Measurements from ENCODE around the gene PAPPA.

The PAPPA gene

DNA sequence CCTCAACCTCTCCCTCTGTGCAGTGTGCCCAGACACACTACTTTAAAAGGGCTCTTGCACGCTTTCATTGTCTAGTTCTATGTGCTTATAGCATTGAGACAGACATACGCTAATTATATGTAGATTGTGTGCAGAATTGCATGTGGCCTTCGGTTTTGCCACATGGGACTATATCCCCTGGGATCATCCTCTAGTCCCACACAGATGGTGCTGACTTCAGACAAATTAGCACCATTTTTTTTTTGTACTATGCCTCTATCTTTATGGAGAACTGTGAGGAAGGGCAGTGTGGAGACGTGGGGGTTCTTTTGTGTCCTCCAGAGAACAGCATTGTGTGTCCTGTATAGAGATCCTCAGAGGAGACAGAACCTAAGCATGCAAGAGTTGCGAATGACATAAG, 29.3 kb downstream of the PAPPA start:
- no peak overlapping the region for H3K27ac ChIP-seq (ENCODE audit: low read depth, low read length)
- H2AFZ ChIP-seq (ENCODE audit: low read length, unreplicated experiment): no peak overlapping the region
- H3K36me3 ChIP-seq (ENCODE audit: insufficient read depth, low read length): peaks cover 9% of the 10 kb centered on the region; the same call in 1 of the 2 replicates
- H3K4me3 ChIP-seq (ENCODE audit: low read depth, low read length): no peak overlapping the region
- peaks cover 10% of the 10 kb centered on the region for H3K4me1 ChIP-seq (ENCODE audit: control insufficient read depth, insufficient read depth, low read length, unreplicated experiment)
- no peaks in the 10 kb centered on the region for H3K79me2 ChIP-seq (ENCODE audit: control insufficient read depth, insufficient read depth, low read length, unreplicated experiment)
- no peaks in the 10 kb centered on the region for H3K27me3 ChIP-seq (ENCODE audit: insufficient read depth, low read length)

DNA sequence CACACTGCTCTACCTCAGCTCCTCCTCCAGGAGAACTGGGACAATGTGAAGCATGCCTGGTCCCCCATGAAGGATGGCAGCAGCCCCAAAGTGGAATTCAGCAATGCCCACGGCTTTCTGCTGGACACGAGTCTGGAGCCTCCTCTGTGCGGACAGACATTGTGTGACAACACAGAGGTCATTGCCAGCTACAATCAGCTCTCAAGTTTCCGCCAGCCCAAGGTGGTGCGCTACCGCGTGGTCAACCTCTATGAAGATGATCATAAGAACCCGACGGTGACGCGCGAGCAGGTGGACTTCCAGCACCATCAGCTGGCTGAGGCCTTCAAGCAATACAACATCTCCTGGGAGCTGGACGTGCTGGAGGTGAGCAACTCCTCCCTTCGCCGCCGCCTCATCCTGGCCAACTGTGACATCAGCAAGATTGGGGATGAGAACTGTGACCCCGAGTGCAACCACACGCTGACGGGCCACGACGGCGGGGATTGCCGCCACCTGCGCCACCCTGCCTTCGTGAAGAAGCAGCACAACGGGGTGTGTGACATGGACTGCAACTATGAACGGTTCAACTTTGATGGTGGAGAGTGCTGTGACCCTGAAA, 34.1 kb downstream of the PAPPA start:
- peaks cover 21% of the 10 kb centered on the region for H3K4me1 ChIP-seq (ENCODE audit: control insufficient read depth, insufficient read depth, low read length, unreplicated experiment)
- no peak overlapping the region for H3K27ac ChIP-seq (ENCODE audit: low read depth, low read length)
- H3K36me3 ChIP-seq (ENCODE audit: insufficient read depth, low read length): peaks cover 23% of the 10 kb centered on the region
- H3K27me3 ChIP-seq (ENCODE audit: insufficient read depth, low read length): no peaks in the 10 kb centered on the region
- no peak overlapping the region for H3K4me3 ChIP-seq (ENCODE audit: low read depth, low read length)
- H3K79me2 ChIP-seq (ENCODE audit: control insufficient read depth, insufficient read depth, low read length, unreplicated experiment): peaks cover 3% of the 10 kb centered on the region
- H2AFZ ChIP-seq (ENCODE audit: low read length, unreplicated experiment): no peak overlapping the region

DNA sequence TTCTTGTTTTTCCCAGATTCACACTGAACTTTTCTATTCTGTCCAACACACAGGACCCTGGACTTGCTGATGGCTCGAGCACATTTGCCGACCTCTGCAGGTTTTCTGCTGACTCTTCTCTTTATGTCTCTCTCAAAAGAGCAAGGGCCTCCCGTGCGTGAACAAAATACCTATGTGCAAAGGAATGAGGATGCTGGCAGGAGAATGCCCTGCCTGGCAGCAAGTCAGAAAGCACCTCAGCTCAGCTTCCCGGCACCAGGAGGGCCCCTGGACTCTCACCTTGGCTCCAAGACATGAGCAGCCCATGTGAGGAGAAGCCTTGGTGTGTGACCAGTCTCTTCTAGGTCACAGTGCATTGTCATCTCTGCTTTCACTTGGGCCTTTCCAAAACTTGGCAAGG, 36.1 kb downstream of the PAPPA start:
- Histone ChIP-seq H3K36me3 (ENCODE audit: insufficient read depth, low read length) (peaks cover 23% of the 10 kb centered on the region), H3K27me3 (ENCODE audit: insufficient read depth, low read length) (no peaks in the 10 kb centered on the region), H2AFZ (ENCODE audit: low read length, unreplicated experiment) (no peak overlapping the region), H3K79me2 (ENCODE audit: control insufficient read depth, insufficient read depth, low read length, unreplicated experiment) (peaks cover 3% of the 10 kb centered on the region), H3K4me3 (ENCODE audit: low read depth, low read length) (no peak overlapping the region), H3K27ac (ENCODE audit: low read depth, low read length) (no peak overlapping the region; the same call in 1 of the 2 replicates), H3K4me1 (ENCODE audit: control insufficient read depth, insufficient read depth, low read length, unreplicated experiment) (peaks cover 40% of the 10 kb centered on the region)

DNA sequence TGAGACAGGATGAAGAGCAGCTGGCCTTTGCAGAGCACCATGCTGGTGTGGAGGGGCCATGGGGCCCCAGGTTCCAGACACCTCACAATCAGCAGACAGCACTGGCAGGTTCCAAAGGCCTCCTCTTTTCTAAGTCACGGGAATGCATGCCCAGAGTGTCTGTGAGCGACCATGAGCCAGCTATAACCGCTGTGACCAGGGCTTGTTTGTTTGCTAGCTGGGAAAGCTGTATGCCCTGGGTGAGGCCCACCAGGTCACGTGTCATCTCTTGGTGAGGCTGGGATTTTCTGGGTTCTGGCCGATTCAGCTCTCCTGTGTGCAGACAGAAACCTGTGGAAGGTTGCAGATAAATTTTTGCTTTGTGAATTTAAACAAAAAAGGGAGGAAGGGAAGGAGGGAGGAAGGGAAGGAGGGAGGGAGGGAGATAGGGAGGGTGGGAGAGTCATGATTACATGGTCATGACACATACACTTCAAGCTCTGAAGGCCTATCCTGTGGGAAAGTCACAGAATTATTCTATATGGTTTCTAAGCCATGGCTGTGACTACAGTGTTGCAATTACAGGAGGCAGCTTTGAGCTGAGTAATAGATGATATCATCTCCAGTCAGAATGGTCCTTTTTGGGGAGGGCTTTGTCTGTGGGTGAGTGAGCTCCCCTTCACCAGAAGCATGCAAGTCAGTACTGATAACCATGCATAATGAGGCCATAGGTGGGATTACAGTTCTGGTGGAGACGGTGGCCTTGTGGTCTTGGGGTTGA, 37.2 kb downstream of the PAPPA start:
- Histone ChIP-seq H3K4me3 (ENCODE audit: low read depth, low read length) (no peak overlapping the region), H3K36me3 (ENCODE audit: insufficient read depth, low read length) (peaks cover 23% of the 10 kb centered on the region), H3K4me1 (ENCODE audit: control insufficient read depth, insufficient read depth, low read length, unreplicated experiment) (peaks cover 40% of the 10 kb centered on the region), H3K27ac (ENCODE audit: low read depth, low read length) (peak overlapping the region; percentile 76), H2AFZ (ENCODE audit: low read length, unreplicated experiment) (no peak overlapping the region), H3K27me3 (ENCODE audit: insufficient read depth, low read length) (no peaks in the 10 kb centered on the region), H3K79me2 (ENCODE audit: control insufficient read depth, insufficient read depth, low read length, unreplicated experiment) (peaks cover 7% of the 10 kb centered on the region)

DNA sequence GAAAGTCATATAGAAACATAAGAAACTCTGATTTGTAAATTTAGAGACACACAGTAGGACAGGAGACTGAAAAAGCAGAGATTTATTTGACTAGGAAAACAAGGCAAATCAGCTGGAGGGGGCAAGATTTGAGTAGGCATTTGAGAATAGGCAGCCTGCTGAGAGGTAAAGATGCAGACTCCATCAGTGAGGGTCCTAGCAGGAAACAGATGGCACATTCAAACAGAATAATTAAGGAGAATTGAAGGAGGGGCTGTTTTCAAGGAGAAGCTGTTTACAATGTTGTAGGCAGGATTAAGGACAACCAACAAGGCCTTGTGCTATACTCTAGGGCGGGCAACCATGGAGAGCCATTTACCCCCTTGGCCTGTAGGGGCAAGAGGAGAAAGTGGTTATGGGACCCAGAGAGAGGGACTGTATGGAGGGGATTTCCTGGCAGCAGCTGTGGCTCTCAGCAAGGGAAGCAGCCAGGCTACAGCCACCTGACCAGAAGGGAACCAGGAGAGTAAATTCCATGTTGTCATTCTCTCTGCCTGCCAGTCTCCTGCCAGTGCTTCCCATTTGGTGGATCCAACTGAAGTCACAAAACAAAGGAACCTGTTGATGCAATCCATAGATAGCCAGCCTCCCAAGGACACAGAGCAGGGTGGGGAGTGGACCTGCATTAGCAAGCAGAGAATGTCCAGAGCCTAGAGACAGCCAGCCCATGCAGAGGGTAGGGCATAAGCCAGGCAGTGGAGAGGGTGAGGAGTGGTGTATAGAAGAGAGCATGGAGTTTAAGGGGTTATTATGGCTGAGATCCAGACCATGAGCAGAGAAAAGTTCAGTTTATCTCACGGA, 38.2 kb downstream of the PAPPA start:
- Histone ChIP-seq H3K36me3 (ENCODE audit: insufficient read depth, low read length) (peaks cover 23% of the 10 kb centered on the region), H3K79me2 (ENCODE audit: control insufficient read depth, insufficient read depth, low read length, unreplicated experiment) (peaks cover 7% of the 10 kb centered on the region), H3K4me3 (ENCODE audit: low read depth, low read length) (no peak overlapping the region), H2AFZ (ENCODE audit: low read length, unreplicated experiment) (no peak overlapping the region), H3K27me3 (ENCODE audit: insufficient read depth, low read length) (no peaks in the 10 kb centered on the region), H3K27ac (ENCODE audit: low read depth, low read length) (peak overlapping the region; percentile 76), H3K4me1 (ENCODE audit: control insufficient read depth, insufficient read depth, low read length, unreplicated experiment) (peaks cover 41% of the 10 kb centered on the region)

DNA sequence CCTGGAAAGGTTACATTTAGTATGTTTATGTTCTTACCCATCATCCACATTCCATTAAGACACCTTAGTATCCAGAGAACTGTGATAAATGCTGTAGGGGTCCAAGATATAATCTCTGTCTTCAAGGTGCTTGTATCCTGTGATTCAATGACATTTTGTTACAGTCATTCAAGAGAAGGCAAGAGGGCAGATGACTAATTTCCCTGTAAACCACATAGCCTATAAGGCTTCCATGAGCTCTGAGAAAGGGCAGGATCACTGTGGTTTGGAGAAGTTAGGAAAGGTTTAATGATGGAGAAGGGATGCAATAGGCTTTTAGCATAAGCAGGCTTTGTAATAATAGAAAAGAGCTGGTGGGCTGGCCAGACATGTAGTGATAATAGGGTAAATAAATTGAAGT, 40.0 kb downstream of the PAPPA start:
- Histone ChIP-seq H3K79me2 (ENCODE audit: control insufficient read depth, insufficient read depth, low read length, unreplicated experiment) (peaks cover 7% of the 10 kb centered on the region), H3K27ac (ENCODE audit: low read depth, low read length) (peak overlapping the region; percentile 69), H2AFZ (ENCODE audit: low read length, unreplicated experiment) (no peak overlapping the region), H3K27me3 (ENCODE audit: insufficient read depth, low read length) (no peaks in the 10 kb centered on the region), H3K4me3 (ENCODE audit: low read depth, low read length) (no peak overlapping the region), H3K4me1 (ENCODE audit: control insufficient read depth, insufficient read depth, low read length, unreplicated experiment) (peaks cover 59% of the 10 kb centered on the region), H3K36me3 (ENCODE audit: insufficient read depth, low read length) (peaks cover 7% of the 10 kb centered on the region; the same call in 1 of the 2 replicates)

DNA sequence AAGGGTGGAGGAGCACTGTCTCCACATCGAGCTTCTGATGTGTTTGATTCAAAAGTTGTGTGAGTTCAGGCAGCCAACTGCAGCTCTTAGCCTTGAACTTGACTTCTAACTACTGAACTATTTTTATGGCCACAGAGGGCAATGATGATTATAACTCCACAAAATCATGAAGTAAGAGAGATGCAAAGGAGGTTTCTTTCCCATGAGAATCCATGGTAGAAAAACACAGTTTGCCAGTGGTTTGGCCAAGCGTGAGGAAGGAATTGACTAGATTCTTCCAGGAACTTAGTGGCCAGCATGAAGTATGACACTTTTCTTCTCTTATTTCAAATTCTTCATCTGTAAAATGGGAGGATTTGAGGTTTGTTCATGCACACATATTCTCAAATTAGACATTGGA, 43.2 kb downstream of the PAPPA start:
- Histone ChIP-seq H3K27me3 (ENCODE audit: insufficient read depth, low read length) (no peaks in the 10 kb centered on the region), H3K4me3 (ENCODE audit: low read depth, low read length) (no peak overlapping the region), H3K36me3 (ENCODE audit: insufficient read depth, low read length) (no peaks in the 10 kb centered on the region), H2AFZ (ENCODE audit: low read length, unreplicated experiment) (no peak overlapping the region), H3K27ac (ENCODE audit: low read depth, low read length) (no peak overlapping the region), H3K79me2 (ENCODE audit: control insufficient read depth, insufficient read depth, low read length, unreplicated experiment) (peaks cover 4% of the 10 kb centered on the region), H3K4me1 (ENCODE audit: control insufficient read depth, insufficient read depth, low read length, unreplicated experiment) (peaks cover 47% of the 10 kb centered on the region)

DNA sequence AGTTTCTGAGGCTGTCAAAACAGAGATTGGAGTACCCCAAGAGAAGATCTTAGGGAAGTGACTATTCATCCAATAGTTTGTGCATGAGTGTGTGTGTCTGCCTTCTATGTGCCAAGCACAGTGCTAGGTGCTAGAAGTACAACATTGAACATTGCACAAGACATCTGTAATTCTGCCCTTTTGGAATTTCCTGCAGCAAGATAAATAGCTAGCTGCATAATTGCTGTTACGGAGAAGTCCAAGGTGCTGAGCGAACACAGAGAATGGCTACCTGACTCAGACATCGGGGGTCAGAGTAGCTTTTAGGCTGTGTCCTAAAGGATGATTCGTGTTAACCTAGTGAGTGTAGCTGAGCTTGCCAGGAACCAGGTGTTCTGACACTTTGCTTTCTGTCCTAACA, 44.8 kb downstream of the PAPPA start:
- H3K4me3 ChIP-seq (ENCODE audit: low read depth, low read length): no peak overlapping the region

DNA sequence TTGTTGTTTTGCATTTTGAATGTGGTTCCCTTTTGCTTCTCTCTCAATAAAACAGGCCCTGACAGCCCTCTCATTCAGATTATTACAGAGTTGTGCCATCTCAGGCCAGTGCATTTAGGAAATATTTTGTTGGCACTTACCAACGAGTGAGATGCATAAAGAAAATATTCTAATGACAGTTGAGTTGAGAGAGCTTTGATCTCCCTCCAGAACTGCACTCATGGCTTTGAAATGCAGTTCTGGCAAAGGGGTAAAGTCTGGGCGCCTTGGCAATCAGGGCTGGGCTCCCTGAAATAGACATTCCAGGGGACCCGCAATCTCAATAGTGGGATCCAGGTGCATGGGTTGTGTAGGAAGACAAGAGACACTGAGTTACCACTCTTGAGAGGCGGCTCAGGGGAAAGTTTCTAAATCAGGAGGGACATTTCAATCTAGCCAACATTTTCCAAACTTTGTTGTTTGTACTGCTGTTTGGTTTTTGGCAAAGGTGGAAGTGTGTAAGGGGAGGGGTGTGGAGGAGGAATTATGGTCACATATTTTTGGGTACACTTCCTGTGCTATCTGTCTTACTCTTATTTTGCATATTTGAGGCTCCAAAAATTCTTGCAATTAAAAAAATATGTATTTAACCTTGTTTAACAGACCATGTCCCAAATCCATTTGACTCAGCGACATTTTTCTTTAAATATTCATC, 48.8 kb downstream of the PAPPA start:
- peaks cover 22% of the 10 kb centered on the region for H3K4me1 ChIP-seq (ENCODE audit: control insufficient read depth, insufficient read depth, low read length, unreplicated experiment)

More for the DNA sequence above, 44.8 kb downstream of the PAPPA start:
- H3K79me2 ChIP-seq (ENCODE audit: control insufficient read depth, insufficient read depth, low read length, unreplicated experiment): peaks cover 4% of the 10 kb centered on the region
- no peak overlapping the region for H3K27ac ChIP-seq (ENCODE audit: low read depth, low read length)
- peaks cover 39% of the 10 kb centered on the region for H3K4me1 ChIP-seq (ENCODE audit: control insufficient read depth, insufficient read depth, low read length, unreplicated experiment)
- H3K27me3 ChIP-seq (ENCODE audit: insufficient read depth, low read length): no peaks in the 10 kb centered on the region
- H2AFZ ChIP-seq (ENCODE audit: low read length, unreplicated experiment): no peak overlapping the region
- H3K36me3 ChIP-seq (ENCODE audit: insufficient read depth, low read length): no peaks in the 10 kb centered on the region

DNA sequence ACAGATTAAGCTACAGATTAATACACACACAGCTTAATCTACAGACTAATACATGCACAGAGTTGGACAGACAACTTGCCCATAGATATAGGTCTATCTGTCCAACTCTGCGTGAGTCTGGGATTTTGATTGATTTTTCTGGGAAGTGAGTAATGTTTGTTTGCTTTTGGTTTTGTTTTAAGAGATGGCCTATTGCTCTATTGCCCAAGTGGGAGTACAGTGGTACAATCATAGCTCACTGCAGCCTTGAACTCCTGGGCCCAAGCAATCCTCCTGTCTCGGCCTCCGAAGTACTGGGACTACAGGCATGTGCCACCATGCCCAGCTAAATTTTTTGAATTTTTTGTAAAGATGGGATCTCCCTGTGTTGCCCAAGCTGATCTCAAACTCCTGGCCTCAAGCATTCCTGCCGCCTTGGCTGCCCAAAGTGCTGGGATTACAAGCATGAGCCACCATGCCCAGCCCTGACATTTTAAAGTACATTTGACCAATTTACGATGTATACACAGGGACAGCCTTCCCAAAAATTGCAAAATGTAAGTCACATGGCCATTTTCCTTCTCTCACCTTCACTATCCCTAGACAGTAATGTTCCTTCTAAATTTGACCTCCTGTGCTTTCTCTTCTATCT, 50.8 kb downstream of the PAPPA start:
- Histone ChIP-seq H3K27me3 (ENCODE audit: insufficient read depth, low read length) (no peaks in the 10 kb centered on the region), H3K79me2 (ENCODE audit: control insufficient read depth, insufficient read depth, low read length, unreplicated experiment) (no peaks in the 10 kb centered on the region), H3K4me3 (ENCODE audit: low read depth, low read length) (no peak overlapping the region), H2AFZ (ENCODE audit: low read length, unreplicated experiment) (no peak overlapping the region), H3K36me3 (ENCODE audit: insufficient read depth, low read length) (peaks cover 8% of the 10 kb centered on the region; the same call in 1 of the 2 replicates), H3K4me1 (ENCODE audit: control insufficient read depth, insufficient read depth, low read length, unreplicated experiment) (peaks cover 30% of the 10 kb centered on the region), H3K27ac (ENCODE audit: low read depth, low read length) (no peak overlapping the region)

More for the DNA sequence above, 48.8 kb downstream of the PAPPA start:
- Histone ChIP-seq H3K79me2 (ENCODE audit: control insufficient read depth, insufficient read depth, low read length, unreplicated experiment) (no peaks in the 10 kb centered on the region), H3K4me3 (ENCODE audit: low read depth, low read length) (no peak overlapping the region), H3K27me3 (ENCODE audit: insufficient read depth, low read length) (no peaks in the 10 kb centered on the region), H3K27ac (ENCODE audit: low read depth, low read length) (no peak overlapping the region), H3K36me3 (ENCODE audit: insufficient read depth, low read length) (no peaks in the 10 kb centered on the region), H2AFZ (ENCODE audit: low read length, unreplicated experiment) (no peak overlapping the region)

Data from ACC112 (cell line).